ENCODE results near the gene IL17RA.

The IL17RA gene

GRCh38 chr22:17106161-17106784 lies 21.5 kb downstream of the IL17RA start:
- no peak for DNase-seq (ENCODE audit: low spot score)

GRCh38 chr22:17106785-17107546 lies 22.2 kb downstream of the IL17RA start:
- no peak for DNase-seq (ENCODE audit: low spot score)

DNA sequence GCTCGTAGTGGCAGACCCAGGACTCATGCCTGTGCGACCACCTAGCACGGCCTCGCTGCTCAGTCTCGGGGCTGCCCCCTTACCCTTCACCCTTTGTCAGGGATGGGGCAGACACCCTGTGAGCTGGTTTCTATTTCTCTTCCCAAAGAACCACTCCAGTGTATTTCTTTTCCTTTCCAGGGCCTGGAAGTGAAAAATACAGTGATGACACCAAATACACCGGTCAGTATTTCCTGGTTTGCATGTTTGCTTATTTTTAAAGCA lies 22.7 kb downstream of the IL17RA start:
- no peak for DNase-seq (ENCODE audit: low spot score)

DNA sequence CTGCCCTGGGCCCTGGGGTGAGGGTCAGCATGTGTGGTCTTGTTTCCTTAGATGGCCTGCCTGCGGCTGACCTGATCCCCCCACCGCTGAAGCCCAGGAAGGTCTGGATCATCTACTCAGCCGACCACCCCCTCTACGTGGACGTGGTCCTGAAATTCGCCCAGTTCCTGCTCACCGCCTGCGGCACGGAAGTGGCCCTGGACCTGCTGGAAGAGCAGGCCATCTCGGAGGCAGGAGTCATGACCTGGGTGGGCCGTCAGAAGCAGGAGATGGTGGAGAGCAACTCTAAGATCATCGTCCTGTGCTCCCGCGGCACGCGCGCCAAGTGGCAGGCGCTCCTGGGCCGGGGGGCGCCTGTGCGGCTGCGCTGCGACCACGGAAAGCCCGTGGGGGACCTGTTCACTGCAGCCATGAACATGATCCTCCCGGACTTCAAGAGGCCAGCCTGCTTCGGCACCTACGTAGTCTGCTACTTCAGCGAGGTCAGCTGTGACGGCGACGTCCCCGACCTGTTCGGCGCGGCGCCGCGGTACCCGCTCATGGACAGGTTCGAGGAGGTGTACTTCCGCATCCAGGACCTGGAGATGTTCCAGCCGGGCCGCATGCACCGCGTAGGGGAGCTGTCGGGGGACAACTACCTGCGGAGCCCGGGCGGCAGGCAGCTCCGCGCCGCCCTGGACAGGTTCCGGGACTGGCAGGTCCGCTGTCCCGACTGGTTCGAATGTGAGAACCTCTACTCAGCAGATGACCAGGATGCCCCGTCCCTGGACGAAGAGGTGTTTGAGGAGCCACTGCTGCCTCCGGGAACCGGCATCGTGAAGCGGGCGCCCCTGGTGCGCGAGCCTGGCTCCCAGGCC lies 23.7 kb downstream of the IL17RA start:
- DNase-seq (ENCODE audit: low spot score): no peak

- no peak for DNase-seq (ENCODE audit: low spot score)
These were observed 24.5 kb downstream of the IL17RA start for GRCh38 chr22:17109113-17109865.

GRCh38 chr22:17109976-17110375 lies 25.2 kb downstream of the IL17RA start:
- no peak for DNase-seq (ENCODE audit: low spot score)

- no peak for DNase-seq (ENCODE audit: low spot score)
These were observed 26.2 kb downstream of the IL17RA start for GRCh38 chr22:17110791-17111550.

DNA sequence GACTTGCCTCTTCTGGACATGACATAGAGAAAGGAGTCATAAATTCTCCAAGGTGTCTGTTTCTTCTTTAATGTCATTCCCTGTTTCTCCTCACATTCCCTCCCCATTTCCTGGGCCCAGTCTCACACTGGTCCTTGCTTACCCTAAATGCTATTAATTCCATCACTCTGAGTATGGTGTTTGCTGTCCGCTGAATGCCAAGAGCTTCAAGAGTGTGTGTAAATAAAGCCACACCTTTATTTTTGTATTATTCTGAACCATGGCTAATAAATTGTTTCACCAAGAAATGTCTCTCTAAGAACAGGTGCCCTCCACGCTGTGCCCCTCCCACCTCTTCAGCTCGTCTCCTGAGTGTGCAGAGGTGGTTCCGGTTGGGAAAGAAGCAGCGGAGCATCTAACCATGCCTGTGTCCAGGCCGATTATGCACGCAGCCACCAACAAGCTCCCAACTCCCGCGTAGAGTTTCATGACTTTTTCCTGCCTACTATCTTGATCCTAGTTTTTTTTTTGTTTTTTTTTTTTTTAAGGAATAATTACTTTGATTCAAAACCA lies 27.8 kb downstream of the IL17RA start:
- no peak for DNase-seq (ENCODE audit: low spot score)

- DNase-seq (ENCODE audit: low spot score): no peak
These were observed 28.8 kb downstream of the IL17RA start for GRCh38 chr22:17113600-17113999.

DNA sequence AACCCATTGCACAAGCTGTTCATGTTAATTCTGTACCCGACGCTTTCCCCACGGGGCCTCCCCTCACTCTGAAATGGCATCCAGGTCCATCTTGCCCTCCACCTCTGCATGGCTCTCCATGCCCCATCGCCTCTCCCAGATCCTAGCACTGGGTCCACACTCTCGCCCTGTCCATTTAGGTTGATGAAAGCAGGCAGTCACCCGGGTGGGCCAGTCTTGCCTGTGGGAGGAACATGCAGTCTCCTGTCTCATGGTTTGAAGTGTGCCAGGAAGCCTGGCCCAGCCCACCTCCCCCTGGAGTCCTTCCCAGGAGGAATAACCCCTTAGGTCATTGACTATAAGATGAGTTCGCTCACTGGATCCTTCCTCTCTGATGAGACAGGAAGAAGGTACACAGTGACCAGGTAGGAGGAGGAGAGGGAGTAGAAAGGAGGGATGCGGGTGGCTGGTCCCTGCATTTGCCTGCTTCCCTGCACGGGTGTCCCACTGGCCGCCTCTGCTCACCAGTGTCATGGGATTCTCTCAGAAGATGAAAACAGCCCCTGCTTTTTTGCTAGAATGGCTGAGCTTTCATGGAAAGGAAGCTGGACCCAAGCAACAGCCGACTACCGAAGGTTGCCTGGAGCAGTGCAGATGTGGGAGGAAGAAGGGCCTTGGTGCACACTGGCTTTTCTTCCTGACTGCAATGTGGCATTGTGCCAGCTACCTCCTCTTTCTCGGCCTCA lies 29.5 kb downstream of the IL17RA start:
- DNase-seq (ENCODE audit: low spot score): no peak

- no peak for DNase-seq (ENCODE audit: low spot score)
These were observed 30.1 kb downstream of the IL17RA start for GRCh38 chr22:17114898-17115235.

- DNase-seq (ENCODE audit: low spot score): no peak
These were observed 30.4 kb downstream of the IL17RA start for GRCh38 chr22:17115236-17115635.

DNA sequence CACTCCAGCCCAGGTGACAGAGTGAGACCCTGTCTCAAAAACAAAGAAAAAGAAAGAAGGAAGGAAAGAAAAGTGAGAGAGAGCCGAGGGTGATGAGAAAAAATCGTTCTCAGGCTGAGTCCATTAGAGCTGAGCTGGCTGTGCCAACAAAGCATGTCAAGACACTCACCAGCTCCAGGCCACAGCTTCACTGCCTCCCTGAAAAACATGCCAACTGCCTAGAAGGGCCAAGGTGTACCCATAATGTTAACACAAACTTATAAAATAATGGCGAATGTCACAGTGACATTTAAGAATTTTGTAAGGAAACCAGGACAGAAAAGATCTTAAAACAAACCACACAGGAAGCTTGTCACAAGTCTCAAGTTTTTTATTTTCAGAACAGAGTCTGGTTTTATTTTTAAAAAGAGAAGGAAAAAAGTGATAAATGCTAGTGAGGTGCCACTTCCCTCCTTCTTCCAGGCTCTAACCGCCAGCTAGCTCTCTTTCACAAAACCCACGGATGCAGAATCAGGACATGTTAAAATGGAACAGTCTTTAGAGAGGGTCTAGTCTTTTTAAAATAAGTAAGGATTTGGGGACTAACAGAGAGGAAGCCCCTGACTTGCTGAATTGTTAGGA lies 31.3 kb downstream of the IL17RA start:
- DNase-seq (ENCODE audit: low spot score): no peak

- DNase-seq (ENCODE audit: low spot score): no peak
These were observed 32.0 kb downstream of the IL17RA start for GRCh38 chr22:17116572-17117330.

DNA sequence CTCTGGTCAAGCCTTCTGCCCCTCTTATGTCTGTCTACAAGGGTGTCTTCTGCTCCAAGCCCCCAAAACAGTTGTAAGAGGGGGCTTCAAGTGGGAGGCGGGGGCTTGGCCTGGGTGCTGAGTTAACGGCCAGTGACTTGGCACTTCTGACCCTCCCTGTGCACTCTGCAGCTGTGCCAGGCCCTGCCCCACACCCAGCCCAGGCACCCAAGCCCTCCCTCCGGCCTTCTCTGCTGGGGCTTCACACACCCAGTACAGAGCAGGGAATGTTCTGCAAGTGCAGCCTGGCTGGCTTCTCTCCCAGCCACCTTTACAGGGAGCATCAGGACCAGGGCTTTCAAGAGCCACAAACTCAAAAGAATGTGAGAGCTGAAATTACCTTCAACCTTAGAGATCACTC lies 32.6 kb downstream of the IL17RA start:
- no peak for DNase-seq (ENCODE audit: low spot score)

- no peak for DNase-seq (ENCODE audit: low spot score)
These were observed 33.1 kb downstream of the IL17RA start for GRCh38 chr22:17117890-17118289.

DNA sequence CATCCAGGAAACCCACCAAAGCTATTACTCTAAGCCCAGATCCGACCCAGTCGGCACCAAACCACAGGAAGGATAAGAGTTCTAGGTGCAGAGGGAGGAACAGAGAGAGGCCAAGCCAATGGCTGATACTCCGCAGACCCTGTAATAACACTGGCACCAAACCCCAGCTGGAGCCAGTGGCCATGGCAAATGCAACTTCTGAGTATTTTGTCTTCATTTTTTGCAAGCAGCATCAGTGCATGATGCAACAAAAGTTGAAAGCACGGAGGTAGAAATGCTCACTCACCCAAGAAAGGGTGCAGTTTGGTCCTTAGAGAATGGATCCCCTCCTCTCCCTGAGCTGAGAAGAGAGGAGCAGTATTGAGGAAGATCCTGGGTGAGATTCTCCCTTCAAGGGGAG lies 33.5 kb downstream of the IL17RA start:
- DNase-seq (ENCODE audit: low spot score): no peak

GRCh38 chr22:17119481-17120202 lies 34.8 kb downstream of the IL17RA start:
- no peak for DNase-seq (ENCODE audit: low spot score)

GRCh38 chr22:17120281-17120680 lies 35.5 kb downstream of the IL17RA start:
- DNase-seq (ENCODE audit: low spot score): peak; percentile 55
